Fibroblast of lung (primary cell): ENCODE results near the gene INHBE.

Experiments used
- CTCF ChIP-seq, 2 donors: IDR thresholded peaks in 1 of 2; conservative IDR thresholded peaks in 1 of 2; 1 replicate in 1 of 2; 2 replicates in 1 of 2; pipeline ENCODE4 v1.5.1; 2011 to 2012; ENCODE audit warnings: low read length in 2 of 2, control low read depth in 1 of 2, inconsistent platforms in 1 of 2, low read depth in 1 of 2, mild to moderate bottlenecking in 1 of 2
- EZH2 ChIP-seq: IDR thresholded peaks from 2 replicates; pipeline ENCODE4 v1.5.1; 2012; ENCODE audit warnings: low read length, control low read depth, mild to moderate bottlenecking; ENCODE audit errors: missing control alignments

GRCh38 chr12:57460841-57461275 lies 5.8 kb downstream of the INHBE start:
- TF ChIP-seq CTCF (conservative IDR thresholded peaks at IDR 0.05 in 1 of 2, IDR thresholded peaks at IDR 0.05 in 1 of 2; ENCODE audit: low read depth in 1 of 2, low read length in 2 of 2) (no peak), EZH2 (no peak)
